Tibial nerve (tissue), 4 donors: ENCODE measurements around the gene CIB4. TPM values are rescaled to one million over a fixed set of nuclear protein-coding genes. Genes with fewer than 3 reads are reported as not detected.

Source experiments
- DNase-seq, 2 donors: peaks; one replicate each; pipeline ENCODE4 v3.0.0-alpha.2; 2019; ENCODE audit warnings: low spot score in 2 of 2
- H3K27ac ChIP-seq, 4 donors: fragments of 200-600 bp; sonication (generic) in 3 of 4; one replicate each; pipeline ENCODE4 v1.5.1; 2017 to 2019; ENCODE audit warnings: mild to moderate bottlenecking in 1 of 4
- H3K27me3 ChIP-seq, 2 donors: fragments of 200-600 bp; sonication (generic) in 1 of 2; one replicate each; pipeline versions ENCODE4 v1.5.1 to v1.6.0; 2017 to 2019
- H3K36me3 ChIP-seq, 3 donors: fragments of 200-600 bp; sonication (generic); one replicate each; pipeline ENCODE4 v1.5.1; 2018 to 2019
- H3K4me1 ChIP-seq, 4 donors: fragments of 200-600 bp; sonication (generic) in 3 of 4; one replicate each; pipeline ENCODE4 v1.5.1; 2017 to 2019
- H3K4me3 ChIP-seq, 4 donors: fragments of 200-600 bp; sonication (generic) in 3 of 4; one replicate each; pipeline ENCODE4 v1.5.1; 2017 to 2019; ENCODE audit warnings: mild to moderate bottlenecking in 1 of 4, moderate library complexity in 1 of 4
- H3K9me3 ChIP-seq, 4 donors: fragments of 200-600 bp; sonication (generic) in 3 of 4; one replicate each; pipeline ENCODE4 v1.5.1; 2017 to 2019
- CTCF ChIP-seq, 5 experiments: fragments of 200-600 bp in 3 of 5; fragments of 450-650 bp in 2 of 5; sonication (generic) in 3 of 5; IDR thresholded peaks; one replicate each; pipeline ENCODE4 v1.5.1; 2016 to 2019; ENCODE audit warnings: antibody characterized with exemption in 5 of 5, mild to moderate bottlenecking in 3 of 5, moderate library complexity in 2 of 5
- EP300 ChIP-seq, 2 donors: sonication (generic); formaldehyde crosslinking; IDR thresholded peaks; one replicate each; pipeline ENCODE4 v1.6.1; 2017; ENCODE audit warnings: antibody characterized with exemption in 2 of 2, mild to moderate bottlenecking in 1 of 2
- POLR2A ChIP-seq, 2 donors: fragments of 450-650 bp; IDR thresholded peaks; one replicate each; pipeline ENCODE4 v1.6.1; 2017; ENCODE audit warnings: antibody characterized with exemption in 2 of 2, mild to moderate bottlenecking in 2 of 2, moderate library complexity in 2 of 2
- WGBS, 2 donors: methylation state at CpG; one replicate each; pipeline ENCODE4 v1.1.5; 2018; 5-methylcytosine and 5-hydroxymethylcytosine counted together
- total RNA-seq, 4 donors: library from RNA; depleted of rRNA; stranded (reverse); fragments of >200 nt; gene quantifications; one replicate each; pipeline ENCODE4 v1.1.0, GENCODE V29; 2016

Gene CIB4
- total RNA-seq, 4 donors from 2014 or later: not detected

- H3K4me3 ChIP-seq: no peak overlapping the region
- peaks cover 0 to 7% (median 0%) of the 10 kb centered on the region in 4 donors for H3K9me3 ChIP-seq
- H3K27me3 ChIP-seq: peaks cover 0 to 13% of the 10 kb centered on the region in 2 donors
- TF ChIP-seq POLR2A (IDR thresholded peaks at IDR 0.05) (no peak), EP300 (IDR thresholded peaks at IDR 0.05) (no peak), CTCF (IDR thresholded peaks at IDR 0.05) (no peak)
- no peak for DNase-seq
- WGBS, 2 donors: 55 to 57% methylated on average over 8 of the region's 8 CpGs
- H3K27ac ChIP-seq: no peak overlapping the region
- H3K36me3 ChIP-seq: no peaks in the 10 kb centered on the region
- no peaks in the 10 kb centered on the region for H3K4me1 ChIP-seq
Measured at GRCh38 chr2:26682155-26682554, 41.0 kb upstream of the CIB4 start.

- DNase-seq: no peak
- WGBS, 2 donors: 83 to 97% methylated on average over 3 of the region's 3 CpGs
- TF ChIP-seq EP300 (IDR thresholded peaks at IDR 0.05) (no peak), CTCF (IDR thresholded peaks at IDR 0.05) (no peak), POLR2A (IDR thresholded peaks at IDR 0.05) (no peak)
Measured at GRCh38 chr2:26681656-26682055, 40.5 kb upstream of the CIB4 start.

GRCh38 chr2:26679867-26680266, 38.7 kb upstream of the CIB4 start:
- WGBS, 2 donors: 73 to 82% methylated on average over 4 of the region's 4 CpGs
- TF ChIP-seq EP300 (IDR thresholded peaks at IDR 0.05) (no peak), CTCF (IDR thresholded peaks at IDR 0.05) (no peak), POLR2A (IDR thresholded peaks at IDR 0.05) (no peak)

More at GRCh38 chr2:26681656-26682055, 40.5 kb upstream of the CIB4 start:
- H3K4me1 ChIP-seq: no peaks in the 10 kb centered on the region
- H3K36me3 ChIP-seq: no peaks in the 10 kb centered on the region
- H3K9me3 ChIP-seq: peaks cover 0 to 8% (median 0%) of the 10 kb centered on the region in 4 donors
- H3K27me3 ChIP-seq: peaks cover 0 to 13% of the 10 kb centered on the region in 2 donors
- no peak overlapping the region for H3K4me3 ChIP-seq
- no peak overlapping the region for H3K27ac ChIP-seq

GRCh38 chr2:26678035-26678434, 36.9 kb upstream of the CIB4 start:
- WGBS, 2 donors: 89 to 93% methylated on average over 4 of the region's 4 CpGs
- Histone ChIP-seq H3K4me1 (no peaks in the 10 kb centered on the region), H3K27me3 (no peaks in the 10 kb centered on the region), H3K27ac (no peak overlapping the region), H3K36me3 (no peaks in the 10 kb centered on the region), H3K9me3 (peaks cover 0 to 8% (median 0%) of the 10 kb centered on the region in 4 donors), H3K4me3 (no peak overlapping the region)
- no peak for TF ChIP-seq POLR2A (IDR thresholded peaks at IDR 0.05)
- no peak for TF ChIP-seq EP300 (IDR thresholded peaks at IDR 0.05)
- TF ChIP-seq CTCF (IDR thresholded peaks at IDR 0.05): no peak
- DNase-seq: no peak

More at GRCh38 chr2:26679867-26680266, 38.7 kb upstream of the CIB4 start:
- no peak for DNase-seq
- Histone ChIP-seq H3K27me3 (no peaks in the 10 kb centered on the region), H3K9me3 (peaks cover 0 to 8% (median 0%) of the 10 kb centered on the region in 4 donors), H3K4me1 (no peaks in the 10 kb centered on the region), H3K36me3 (no peaks in the 10 kb centered on the region), H3K4me3 (no peak overlapping the region), H3K27ac (no peak overlapping the region)

- peaks cover 0 to 8% (median 0%) of the 10 kb centered on the region in 4 donors for H3K9me3 ChIP-seq
- 81 to 86% methylated on average over 5 to 6 of the region's 6 CpGs for WGBS, 2 donors
- no peak overlapping the region for H3K4me3 ChIP-seq
- peaks cover 0 to 10% of the 10 kb centered on the region in 2 donors for H3K27me3 ChIP-seq
- no peak for TF ChIP-seq POLR2A (IDR thresholded peaks at IDR 0.05)
- no peak for TF ChIP-seq EP300 (IDR thresholded peaks at IDR 0.05)
- TF ChIP-seq CTCF (IDR thresholded peaks at IDR 0.05): no peak
- no peaks in the 10 kb centered on the region for H3K4me1 ChIP-seq
- DNase-seq: no peak
- H3K36me3 ChIP-seq: no peaks in the 10 kb centered on the region
- no peak overlapping the region for H3K27ac ChIP-seq
Measured at GRCh38 chr2:26675651-26676255, 34.6 kb upstream of the CIB4 start.
